ENCODE measurements around the gene NEIL3.

GRCh38 chr4:177391287-177391686 lies 81.6 kb downstream of the NEIL3 start:
- TF ChIP-seq POLR2A (IDR thresholded peaks at IDR 0.05) (no peak), CTCF (IDR thresholded peaks at IDR 0.05) (no peak)
